CD4-positive, alpha-beta T cell treated with Interferon alpha-2 for 1 hour (primary cell): ENCODE data around the gene ZNF333.
"Not testable (repeated sequence)": the region's sequence is repeated elsewhere in the genome, so short reads cannot be mapped to it uniquely, and the experiment has no call there.

Source experiments
- DNase-seq, 2 donors: peaks; one replicate each; pipeline ENCODE4 v3.0.0-alpha.2; 2020 to 2022

The ZNF333 gene

DNA sequence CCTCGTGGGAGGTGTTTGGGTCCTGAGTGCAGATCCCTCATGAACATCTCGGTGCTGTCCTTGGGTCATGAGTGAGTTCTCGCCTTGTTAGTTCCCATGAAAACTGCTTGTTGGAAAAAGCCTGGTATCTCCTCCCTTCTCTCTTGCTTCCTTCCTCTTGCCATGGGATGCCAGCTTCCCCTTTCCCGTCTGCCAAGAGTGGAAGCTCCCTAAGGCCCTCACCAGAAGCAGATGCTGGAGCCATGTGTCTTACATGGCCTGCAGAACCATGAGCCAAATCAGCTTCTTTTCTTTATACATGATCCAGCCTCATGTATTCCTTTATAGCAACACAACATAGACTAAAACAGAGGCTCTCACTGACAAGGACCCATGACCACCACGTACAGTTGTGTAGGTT is 80.3 kb downstream of the ZNF333 start:
- no peak for DNase-seq

DNA sequence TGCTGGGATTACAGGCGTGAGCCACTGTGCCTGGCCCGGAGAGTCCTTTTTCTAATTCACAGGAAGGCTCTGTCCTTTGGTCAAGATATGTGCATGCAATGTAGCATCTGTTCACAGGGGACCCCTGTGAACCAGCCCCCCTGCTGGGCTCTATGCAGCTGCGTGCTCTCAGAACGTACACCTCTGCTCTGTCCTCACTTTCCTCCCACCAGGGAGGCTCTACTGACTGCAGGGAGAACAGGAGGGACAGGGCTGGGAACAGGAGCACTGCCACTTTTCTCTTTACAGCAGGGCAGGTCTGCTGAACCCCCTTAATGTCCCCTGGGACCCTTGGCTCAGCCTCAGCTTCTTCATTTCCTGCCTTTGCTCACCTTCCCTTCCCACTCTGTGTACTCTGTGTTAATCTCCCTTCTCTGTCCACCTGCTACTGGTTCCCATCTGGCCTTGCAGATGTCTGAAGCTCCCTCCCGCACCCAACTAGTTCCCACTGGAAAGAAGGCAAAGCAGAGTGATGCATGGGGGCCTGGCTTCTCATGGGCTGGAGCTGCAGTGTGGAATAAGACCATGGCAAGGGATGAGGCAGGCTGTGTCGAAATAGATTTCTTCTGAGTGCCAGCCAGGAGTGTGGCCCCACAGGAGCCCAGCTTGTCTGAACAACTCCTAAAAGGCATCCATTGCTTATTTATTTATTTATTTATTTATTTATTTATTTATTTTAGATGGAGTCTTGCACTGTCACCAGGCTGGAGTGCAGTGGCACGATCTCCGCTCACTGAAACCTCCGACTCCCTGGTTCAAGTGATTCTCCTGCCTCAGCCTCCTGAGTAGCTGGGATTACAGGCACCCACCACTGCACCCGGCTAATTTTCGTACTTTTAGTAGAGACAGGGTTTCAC is 81.3 kb downstream of the ZNF333 start:
- DNase-seq = no peak

GRCh38 chr19:14772467-14772866 is 82.6 kb downstream of the ZNF333 start:
- no peak for DNase-seq

DNA sequence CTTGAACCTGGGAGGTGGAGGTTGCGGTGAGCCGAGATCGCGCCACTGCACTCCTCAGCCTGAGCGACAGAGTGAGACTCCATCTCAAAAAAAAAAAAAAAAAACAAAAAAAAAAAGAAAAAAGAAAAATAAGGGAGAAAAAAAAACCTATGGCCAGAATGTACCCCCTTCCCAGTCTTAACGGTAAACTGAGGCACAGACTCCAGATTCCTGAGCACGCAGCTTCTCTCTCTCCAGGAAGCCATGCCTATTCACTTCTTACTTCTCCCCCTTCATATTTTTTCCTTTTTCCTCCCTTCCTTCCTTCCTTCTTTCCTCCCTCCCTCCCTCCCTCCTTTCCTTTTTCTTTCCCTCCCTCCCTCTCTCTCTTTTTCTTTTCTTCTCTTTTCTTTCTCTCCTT is 83.1 kb downstream of the ZNF333 start:
- no peak for DNase-seq

- not testable (repeated sequence) for DNase-seq
Observed at GRCh38 chr19:14773722-14774121, 83.9 kb downstream of the ZNF333 start.

DNA sequence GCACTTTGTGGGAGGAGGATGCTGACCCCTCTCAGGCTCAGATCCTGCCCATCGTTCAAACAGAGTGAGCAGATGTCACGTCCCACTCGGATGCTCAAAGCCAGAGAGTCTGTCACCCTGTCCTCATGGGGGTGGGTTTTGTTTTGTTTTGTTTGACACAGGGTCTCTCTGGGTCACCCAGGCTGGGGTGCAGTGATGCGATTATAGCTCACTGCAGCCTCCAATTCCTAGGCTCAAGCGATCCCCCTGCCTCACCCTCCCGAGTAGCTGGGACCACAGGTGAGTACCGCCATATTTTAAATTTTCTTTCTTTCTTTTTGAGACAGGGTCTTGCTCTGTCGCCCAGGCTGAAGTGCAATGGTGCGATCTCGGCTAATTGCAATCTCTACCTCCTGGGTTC is 84.5 kb downstream of the ZNF333 start:
- no peak for DNase-seq

- DNase-seq = not testable (repeated sequence)
Observed at GRCh38 chr19:14775326-14775725, 85.5 kb downstream of the ZNF333 start.

DNA sequence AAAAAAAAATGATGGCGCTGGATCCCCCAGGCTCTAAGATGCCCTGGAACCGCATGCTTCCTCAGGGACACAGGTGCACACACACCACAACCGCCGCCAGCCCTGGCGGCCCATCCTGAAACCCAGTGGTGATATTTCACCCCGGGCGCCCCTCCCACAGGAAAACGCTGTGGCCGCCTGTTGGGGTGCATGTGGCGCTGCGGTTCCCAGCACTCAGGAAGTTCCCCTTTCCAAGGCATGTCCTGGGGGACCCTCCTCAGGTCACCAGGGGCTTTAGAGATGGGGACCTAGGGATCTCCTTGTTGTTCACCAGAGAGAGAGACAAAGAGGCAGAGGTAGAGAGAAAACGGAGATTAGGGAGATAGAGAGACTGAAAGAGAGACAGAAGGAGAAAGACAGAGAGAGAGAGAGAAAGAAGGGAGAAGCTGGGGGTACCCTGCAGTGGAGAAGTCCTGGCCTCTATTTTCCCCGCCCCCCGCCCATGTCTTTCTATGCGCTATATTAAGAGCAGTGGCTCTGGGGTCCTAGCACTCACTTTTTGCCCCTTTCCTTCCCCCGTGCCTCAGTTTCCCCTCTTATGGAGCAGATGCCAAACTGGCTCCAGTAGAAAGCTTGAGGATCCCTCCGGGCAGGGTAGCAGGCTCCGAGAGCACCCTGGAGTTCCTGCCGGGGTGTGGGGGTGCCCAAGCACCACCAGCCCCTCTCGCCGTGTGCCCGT is 86.2 kb downstream of the ZNF333 start:
- peak in 1 of 2 donors; percentile 20 for DNase-seq

GRCh38 chr19:14777645-14778044 is 87.8 kb downstream of the ZNF333 start:
- DNase-seq = not testable (repeated sequence)

DNA sequence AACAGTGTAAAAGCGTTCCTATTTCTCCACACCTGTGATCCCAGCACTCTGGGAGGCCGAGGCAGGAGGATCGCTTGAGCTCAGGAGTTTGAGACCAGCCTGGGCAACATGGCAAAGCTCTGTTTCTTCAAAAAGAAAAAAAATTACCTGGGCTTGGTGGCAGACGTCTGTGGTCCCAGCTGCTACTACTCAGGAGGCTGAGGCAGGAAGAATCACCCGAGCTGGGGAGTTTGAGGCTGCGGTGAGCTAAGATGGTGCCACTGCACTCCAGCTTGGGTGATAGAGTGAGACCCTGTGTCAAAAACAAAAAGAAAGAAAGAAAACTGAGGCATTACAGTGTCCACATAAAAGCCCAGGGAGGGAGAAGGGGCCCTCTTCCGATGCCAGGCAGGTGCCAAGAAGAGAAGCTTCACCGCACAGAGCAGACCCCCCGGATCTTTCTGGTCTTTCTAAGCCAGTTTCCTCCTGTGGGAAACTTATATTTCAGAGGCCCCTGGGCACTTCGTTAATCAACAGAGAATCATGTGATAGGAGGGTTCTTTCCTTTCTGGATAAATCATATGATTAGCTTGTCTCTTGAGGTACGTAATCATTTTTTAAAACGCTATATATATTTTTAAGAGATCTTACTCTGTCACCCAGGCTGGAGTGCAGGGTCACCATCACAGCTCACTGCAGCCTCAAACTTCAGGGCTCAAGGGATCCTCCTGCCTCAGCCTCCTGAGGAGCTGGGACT is 88.4 kb downstream of the ZNF333 start, which contains the start of gene ADGRE2:
ADGRE2 (minus strand) TSS at position 451 of the 736 bp plus-strand sequence. CDS start 1,804 bp downstream, outside the sequence.
- not testable (repeated sequence) for DNase-seq

DNA sequence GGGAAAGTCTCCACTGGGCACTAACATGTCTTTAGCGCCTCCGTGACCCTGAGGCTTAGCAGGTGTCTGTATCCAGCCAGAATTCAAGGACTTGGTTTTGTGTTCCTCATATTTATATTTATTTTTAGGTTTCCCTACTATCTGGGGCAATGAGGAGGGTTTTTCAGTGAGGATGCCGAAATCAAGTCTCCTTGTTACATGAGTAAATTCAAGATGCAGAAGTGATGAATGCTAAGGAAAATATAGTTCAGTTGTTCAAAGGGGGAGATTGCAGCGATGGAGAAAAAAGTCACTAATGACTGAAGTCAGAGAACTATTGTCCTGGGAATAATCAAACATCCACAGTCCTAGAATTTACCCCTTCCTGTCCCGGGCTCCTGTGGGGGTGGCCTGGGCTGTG is 89.3 kb downstream of the ZNF333 start:
- DNase-seq = no peak

- DNase-seq = not testable (repeated sequence)
Observed at GRCh38 chr19:14780622-14781225, 90.9 kb downstream of the ZNF333 start.

DNA sequence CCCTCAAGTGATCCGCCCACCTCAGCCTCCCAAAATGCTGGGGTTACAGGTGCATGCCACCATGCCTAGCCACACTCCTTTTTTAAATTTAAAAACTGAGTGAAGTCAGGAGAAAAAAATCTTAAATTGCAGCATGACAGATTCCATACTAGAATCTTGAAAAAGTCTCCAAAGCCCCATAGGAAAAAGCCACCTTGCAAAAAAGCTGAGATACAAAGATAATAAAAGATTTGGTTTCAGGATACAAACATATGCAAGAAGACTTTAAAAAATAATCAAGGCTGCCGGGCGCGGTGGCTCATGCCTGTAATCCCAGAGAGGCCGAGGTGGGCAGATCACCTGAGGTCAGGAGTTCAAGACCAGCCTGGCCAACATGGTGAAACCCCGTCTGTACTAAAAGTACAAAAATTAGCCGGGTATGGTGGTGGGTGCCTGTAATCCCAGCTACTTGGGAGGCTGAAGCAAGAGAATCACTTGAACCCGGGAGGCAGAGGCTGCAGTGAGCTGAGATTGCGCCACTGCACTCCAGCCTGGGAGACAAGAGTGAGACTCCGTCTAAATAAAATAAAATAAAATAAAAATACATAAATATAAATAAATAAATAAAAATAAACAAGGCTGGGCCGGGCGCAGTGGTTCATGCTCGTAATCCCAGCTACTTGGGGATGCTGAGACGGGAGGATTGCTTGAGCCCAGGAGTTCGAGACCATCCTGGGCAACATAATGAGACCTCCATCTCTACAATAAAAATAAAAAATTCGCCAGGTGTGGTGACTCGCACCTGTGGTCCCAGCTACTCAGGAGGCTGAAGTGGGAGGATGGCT is 92.1 kb downstream of the ZNF333 start:
- not testable (repeated sequence) for DNase-seq

DNA sequence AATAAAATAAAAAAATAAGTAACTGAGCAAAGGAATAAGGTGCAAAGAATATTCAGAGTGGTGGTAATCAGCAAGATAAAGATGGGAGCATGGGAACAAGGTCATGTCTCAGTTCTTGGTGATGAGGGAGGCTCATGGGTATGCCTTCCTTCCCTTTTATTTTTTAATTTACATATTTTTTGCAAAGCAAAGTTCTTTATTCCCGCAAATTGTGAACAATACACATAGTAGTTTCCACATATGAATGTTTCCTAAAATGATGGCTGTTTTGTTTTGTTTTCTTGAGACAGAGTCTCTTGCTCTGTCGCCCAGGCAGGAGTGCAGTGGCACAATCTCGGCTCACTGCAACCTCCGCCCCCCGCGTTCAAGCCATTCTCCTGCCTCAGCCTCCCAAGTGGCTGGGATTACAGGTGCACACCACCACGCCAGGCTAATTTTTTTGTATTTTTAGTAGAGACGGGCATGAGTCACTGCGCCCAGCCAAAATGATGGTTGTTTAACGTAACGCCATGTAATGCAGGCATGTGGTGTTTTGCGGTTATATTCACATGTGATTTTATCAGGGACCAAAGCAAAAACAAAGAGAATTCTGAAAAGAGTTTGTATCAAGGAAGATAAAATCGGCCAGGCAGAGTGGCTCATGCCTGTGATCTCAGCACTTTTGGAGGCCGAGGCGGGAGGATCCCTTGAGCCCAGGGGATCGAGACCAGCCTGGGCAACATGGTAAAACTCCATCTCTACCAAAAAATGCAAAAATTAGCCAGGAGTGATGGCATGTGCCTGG is 93.0 kb downstream of the ZNF333 start:
- DNase-seq = no peak
